SK-N-MC (cell line): ENCODE measurements around the gene OTOS.

Experiments used
- DNase-seq: peaks from one replicate; pipeline ENCODE4 v3.0.0-alpha.2; 2011; ENCODE audit warnings: low read depth, low spot score
- H3K27ac ChIP-seq: fragments of 200-600 bp; sonication (generic); 2 replicates; pipeline ENCODE4 v1.5.1; 2016; ENCODE audit warnings: mixed run types
- H3K36me3 ChIP-seq: fragments of 200-600 bp; sonication (generic); 2 replicates; pipeline ENCODE4 v1.6.1; 2017; ENCODE audit warnings: antibody characterized with exemption, low read length, mixed read lengths; ENCODE audit not compliant: insufficient read depth
- H3K4me3 ChIP-seq: fragments of 200-600 bp; sonication (generic); 2 replicates; pipeline ENCODE4 v1.5.1; 2016
- H3K9ac ChIP-seq: fragments of 200-600 bp; sonication (generic); 2 replicates; pipeline ENCODE4 v1.8.0; 2017; ENCODE audit warnings: mixed run types, mixed read lengths; ENCODE audit not compliant: insufficient read length
- H3K9me3 ChIP-seq: fragments of 200-600 bp; sonication (generic); 2 replicates; pipeline ENCODE4 v1.6.1; 2017; ENCODE audit warnings: low read depth, mild to moderate bottlenecking, antibody characterized with exemption, low read length, moderate library complexity, mixed read lengths
- EZH2 ChIP-seq: fragments of 200-600 bp; sonication (generic); IDR thresholded peaks from one replicate; pipeline ENCODE4 v1.6.1; 2017; ENCODE audit warnings: antibody characterized with exemption
- FOXP2 ChIP-seq: optimal IDR thresholded peaks from 2 replicates; pipeline ENCODE3; 2011; ENCODE audit warnings: mild to moderate bottlenecking, moderate library complexity; ENCODE audit not compliant: insufficient read depth; ENCODE audit errors: extremely low read length, control extremely low read depth
- POLR2AphosphoS5 ChIP-seq: IDR thresholded peaks from 2 replicates; pipeline ENCODE4 v1.6.1; 2012; ENCODE audit warnings: mild to moderate bottlenecking, low read depth, low read length, borderline replicate concordance

The OTOS gene

GRCh38 chr2:240131941-240132650, 8.4 kb downstream of the OTOS start:
- Histone ChIP-seq H3K9me3 (no peaks in the 10 kb centered on the region), H3K4me3 (peak overlapping the region; percentile 31), H3K27ac (peak overlapping the region; percentile 85), H3K9ac (no peak overlapping the region), H3K36me3 (peaks cover 39% of the 10 kb centered on the region)
- no peak for TF ChIP-seq POLR2AphosphoS5
- TF ChIP-seq FOXP2, result no peak
- no peak for TF ChIP-seq EZH2
- DNase-seq, result no peak

DNA sequence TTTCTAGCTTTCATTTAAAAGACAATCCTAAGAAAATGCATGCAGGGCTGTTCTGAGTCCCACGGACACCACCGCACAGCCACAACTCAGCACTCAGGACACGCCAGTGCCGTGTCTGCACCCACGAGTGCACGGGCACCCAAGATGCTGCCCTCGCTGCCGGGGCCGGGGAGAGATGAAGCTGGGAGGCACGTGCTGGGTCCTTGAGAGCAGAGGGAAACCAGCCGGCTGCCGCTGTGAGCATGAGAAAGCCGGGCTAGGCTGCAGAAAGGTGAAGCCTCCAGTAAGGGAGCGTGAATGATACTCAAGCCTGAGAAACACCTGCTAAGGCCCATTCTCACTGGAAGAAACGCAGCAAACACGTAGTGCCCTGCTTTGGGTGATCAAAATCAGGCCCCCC, 9.2 kb downstream of the OTOS start:
- H3K36me3 ChIP-seq, result peaks cover 39% of the 10 kb centered on the region
- no peak for TF ChIP-seq FOXP2
- no peak for DNase-seq
- H3K27ac ChIP-seq, result no peak overlapping the region
- no peak overlapping the region for H3K4me3 ChIP-seq
- H3K9me3 ChIP-seq, result no peaks in the 10 kb centered on the region
- H3K9ac ChIP-seq, result no peak overlapping the region

DNA sequence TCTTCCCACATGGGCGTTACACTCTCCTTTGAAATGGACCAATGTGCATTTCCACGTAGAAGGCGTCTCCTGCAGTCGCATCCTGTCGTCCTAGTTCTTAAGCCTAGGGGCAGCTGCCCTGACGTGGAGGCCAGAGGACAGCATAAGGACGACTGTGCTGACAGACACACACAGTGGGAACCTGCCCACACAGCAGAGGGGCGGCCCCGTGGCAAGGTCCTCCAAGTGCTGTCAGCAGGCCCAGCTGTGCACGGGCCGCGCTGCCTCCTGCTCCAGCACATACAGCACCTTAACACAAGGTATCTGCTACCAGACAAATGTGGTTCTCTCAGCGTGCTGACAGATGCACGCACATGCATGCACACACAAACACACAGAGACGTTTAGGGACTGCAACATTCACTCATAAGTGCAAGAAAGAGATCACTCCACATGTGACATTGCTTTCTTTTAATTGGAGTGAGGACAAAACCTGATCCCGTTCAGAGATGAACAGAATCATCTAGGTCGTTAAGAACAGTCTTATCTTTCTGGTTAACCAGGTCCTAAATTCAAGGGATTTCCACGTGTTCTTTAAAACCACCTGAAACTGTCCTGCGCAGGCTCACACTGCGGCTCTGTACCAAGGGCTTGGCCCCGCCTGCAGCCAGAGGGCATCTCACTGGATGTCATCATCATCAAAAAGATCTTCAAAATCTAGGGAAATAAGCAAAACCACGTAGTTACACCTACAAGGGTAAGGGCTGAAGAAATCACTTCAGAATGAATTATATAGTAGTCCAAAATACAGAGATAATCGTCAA, 9.9 kb downstream of the OTOS start:
- no peak overlapping the region for H3K4me3 ChIP-seq
- no peaks in the 10 kb centered on the region for H3K9me3 ChIP-seq
- DNase-seq, result no peak
- H3K36me3 ChIP-seq, result peaks cover 39% of the 10 kb centered on the region
- no peak overlapping the region for H3K27ac ChIP-seq
- TF ChIP-seq FOXP2, result no peak
- TF ChIP-seq EZH2, result no peak
- TF ChIP-seq POLR2AphosphoS5, result no peak
- H3K9ac ChIP-seq, result no peak overlapping the region

- H3K9ac ChIP-seq, result no peak overlapping the region
- H3K9me3 ChIP-seq, result no peaks in the 10 kb centered on the region
- no peak for DNase-seq
- no peak overlapping the region for H3K27ac ChIP-seq
- no peak overlapping the region for H3K4me3 ChIP-seq
- peaks cover 39% of the 10 kb centered on the region for H3K36me3 ChIP-seq
- TF ChIP-seq EZH2, result no peak
Measured at GRCh38 chr2:240129731-240130392, 10.6 kb downstream of the OTOS start.

- Histone ChIP-seq H3K9ac (no peak overlapping the region), H3K27ac (no peak overlapping the region), H3K4me3 (no peak overlapping the region), H3K36me3 (peaks cover 39% of the 10 kb centered on the region), H3K9me3 (no peaks in the 10 kb centered on the region)
- TF ChIP-seq FOXP2 (no peak), POLR2AphosphoS5 (no peak), EZH2 (no peak)
- no peak for DNase-seq
Measured at GRCh38 chr2:240129311-240129710, 11.1 kb downstream of the OTOS start.

GRCh38 chr2:240128608-240129145, 11.8 kb downstream of the OTOS start:
- Histone ChIP-seq H3K4me3 (no peak overlapping the region), H3K36me3 (peaks cover 39% of the 10 kb centered on the region), H3K27ac (no peak overlapping the region), H3K9ac (no peak overlapping the region), H3K9me3 (no peaks in the 10 kb centered on the region)
- DNase-seq, result no peak
- TF ChIP-seq EZH2 (no peak), POLR2AphosphoS5 (no peak), FOXP2 (no peak)

DNA sequence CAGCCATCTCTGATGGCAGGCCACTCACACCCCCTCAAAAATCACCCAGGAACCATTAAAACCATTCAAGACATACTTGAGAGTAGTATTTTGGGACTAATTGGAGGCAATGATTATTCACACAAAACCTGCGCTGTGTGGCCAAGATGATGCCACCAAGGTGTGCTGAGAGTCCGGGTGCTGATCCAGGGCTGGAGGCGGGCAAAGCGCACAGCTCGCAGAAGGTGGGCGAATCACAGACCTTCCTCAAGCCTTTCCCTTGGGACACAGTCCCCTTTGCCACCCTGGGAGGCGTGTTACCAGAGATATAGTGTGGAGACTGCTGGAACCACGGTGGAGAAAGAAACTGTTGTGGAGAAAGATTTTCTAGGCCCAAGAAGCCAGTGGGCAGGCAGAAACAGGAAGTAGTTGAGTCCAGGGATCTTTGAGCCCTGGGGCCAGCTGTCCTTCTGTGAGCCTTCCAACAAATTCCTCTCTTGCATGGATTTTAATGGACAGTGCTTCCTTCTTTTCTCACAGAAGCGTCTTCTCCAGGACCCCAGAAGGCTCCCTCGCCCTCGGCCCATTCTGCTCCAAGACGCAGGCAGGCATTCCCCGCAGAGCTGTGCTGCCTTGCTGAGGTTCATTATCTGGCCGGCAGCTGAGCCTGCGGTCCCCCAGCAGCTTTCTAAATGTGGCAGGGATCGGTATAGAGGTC, 12.4 kb downstream of the OTOS start:
- Histone ChIP-seq H3K27ac (no peak overlapping the region), H3K9me3 (no peaks in the 10 kb centered on the region), H3K9ac (no peak overlapping the region), H3K4me3 (no peak overlapping the region), H3K36me3 (peaks cover 39% of the 10 kb centered on the region)
- no peak for TF ChIP-seq POLR2AphosphoS5
- TF ChIP-seq EZH2, result no peak
- no peak for TF ChIP-seq FOXP2
- no peak for DNase-seq

GRCh38 chr2:240127191-240127750, 13.2 kb downstream of the OTOS start:
- peaks cover 33% of the 10 kb centered on the region for H3K36me3 ChIP-seq
- no peak overlapping the region for H3K9ac ChIP-seq
- no peak for TF ChIP-seq FOXP2
- no peak for TF ChIP-seq EZH2
- no peak for TF ChIP-seq POLR2AphosphoS5
- H3K4me3 ChIP-seq, result no peak overlapping the region
- no peaks in the 10 kb centered on the region for H3K9me3 ChIP-seq
- no peak overlapping the region for H3K27ac ChIP-seq
- no peak for DNase-seq
